Brain microvascular endothelial cell (primary cell): ENCODE measurements around the gene SDC1.
"Not testable (repeated sequence)": the region's sequence is repeated elsewhere in the genome, so short reads cannot be mapped to it uniquely, and the experiment has no call there.

Experiments
- DNase-seq: peaks from one replicate; pipeline ENCODE4 v3.0.0-alpha.2; 2020
- H3K27ac ChIP-seq: fragments of 250-450 bp; sonication (Bioruptor Pico); 2 replicates; pipeline ENCODE4 v1.5.1; 2020; ENCODE audit warnings: mild to moderate bottlenecking, moderate library complexity
- H3K27me3 ChIP-seq: fragments of 250-450 bp; sonication (Bioruptor Pico); replicated peaks from 2 replicates; pipeline ENCODE4 v1.5.1; 2020; ENCODE audit warnings: mild to moderate bottlenecking
- H3K36me3 ChIP-seq: fragments of 250-450 bp; sonication (Bioruptor Pico); replicated peaks from 2 replicates; pipeline ENCODE4 v1.5.1; 2020; ENCODE audit warnings: mild to moderate bottlenecking
- H3K4me3 ChIP-seq: 2 replicates; pipeline ENCODE4 v1.5.1; 2011; ENCODE audit warnings: low read depth, mild to moderate bottlenecking, control low read depth, low read length, moderate library complexity
- CTCF ChIP-seq: IDR thresholded peaks from 2 replicates; pipeline ENCODE4 v1.5.1; 2011; ENCODE audit warnings: low read depth, mild to moderate bottlenecking, moderate library complexity, low read length, control low read depth, inconsistent platforms; ENCODE audit errors: missing control alignments
- in situ Hi-C: cut with HindIII; loops from 2 replicates; pipeline ENCODE4 v1.10.0; 2017; ENCODE audit warnings: low sequenced_read_pairs, low pct_ligation_motif_present

Gene SDC1

DNA sequence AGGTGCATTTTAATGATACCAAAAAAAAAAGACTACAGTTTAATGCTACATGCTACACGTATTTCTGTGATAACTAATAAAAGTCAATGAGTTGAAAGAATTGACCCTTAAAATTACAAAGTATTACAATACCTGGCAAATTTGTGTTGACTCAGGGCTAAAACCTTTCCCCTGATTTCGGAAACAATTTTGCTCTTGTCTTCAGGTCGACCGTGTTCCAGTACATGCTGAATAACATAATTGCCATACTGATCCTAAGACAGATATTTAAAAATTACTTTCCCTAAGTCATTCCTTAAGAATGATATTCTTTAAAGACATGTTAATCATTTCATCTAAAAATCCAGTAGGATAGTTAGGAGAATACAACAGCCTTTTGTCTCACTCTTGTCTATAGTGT, 29.8 kb upstream of the SDC1 start:
- TF ChIP-seq CTCF, result no peak
- Histone ChIP-seq H3K36me3 (peaks cover 33% of the 10 kb centered on the region), H3K27me3 (no peaks in the 10 kb centered on the region), H3K27ac (no peak overlapping the region), H3K4me3 (no peak overlapping the region)
- no peak for DNase-seq
- in situ Hi-C loops, result no loop called here

- no peak for TF ChIP-seq CTCF
- peaks cover 35% of the 10 kb centered on the region for H3K36me3 ChIP-seq
- H3K27me3 ChIP-seq, result no peaks in the 10 kb centered on the region
- in situ Hi-C loops, result no loop called here
- no peak overlapping the region for H3K27ac ChIP-seq
- no peak for DNase-seq
- H3K4me3 ChIP-seq, result no peak overlapping the region
These were observed 25.5 kb upstream of the SDC1 start for GRCh38 chr2:20250436-20250835.

DNA sequence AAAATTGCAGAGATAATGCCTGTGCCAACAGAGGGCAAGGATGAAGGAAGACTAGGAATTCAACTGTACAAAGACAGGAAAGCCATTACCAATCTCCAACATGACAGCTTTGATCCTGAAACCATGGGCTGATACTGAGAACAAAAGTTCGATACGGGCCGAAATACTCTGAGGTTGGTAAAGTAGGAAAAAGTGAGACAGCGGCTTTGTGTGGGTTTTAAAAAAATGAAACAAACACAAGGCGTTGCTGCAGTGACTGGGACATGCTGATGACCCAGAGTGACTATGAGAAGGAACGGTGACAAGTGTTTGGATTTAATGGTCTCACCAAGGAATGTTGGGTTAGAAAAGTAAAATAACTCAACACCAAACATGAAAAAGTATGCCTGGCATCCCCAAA, 24.2 kb upstream of the SDC1 start:
- Histone ChIP-seq H3K27ac (no peak overlapping the region), H3K4me3 (no peak overlapping the region), H3K27me3 (no peaks in the 10 kb centered on the region), H3K36me3 (peaks cover 27% of the 10 kb centered on the region)
- DNase-seq, result no peak
- in situ Hi-C loops, result no loop called here
- TF ChIP-seq CTCF, result no peak

- DNase-seq, result no peak
- in situ Hi-C loops, result no loop called here
- no peak overlapping the region for H3K27ac ChIP-seq
- H3K4me3 ChIP-seq, result no peak overlapping the region
- no peak for TF ChIP-seq CTCF
- H3K27me3 ChIP-seq, result no peaks in the 10 kb centered on the region
- peaks cover 17% of the 10 kb centered on the region for H3K36me3 ChIP-seq
These were observed 22.2 kb upstream of the SDC1 start for GRCh38 chr2:20247084-20247483.

DNA sequence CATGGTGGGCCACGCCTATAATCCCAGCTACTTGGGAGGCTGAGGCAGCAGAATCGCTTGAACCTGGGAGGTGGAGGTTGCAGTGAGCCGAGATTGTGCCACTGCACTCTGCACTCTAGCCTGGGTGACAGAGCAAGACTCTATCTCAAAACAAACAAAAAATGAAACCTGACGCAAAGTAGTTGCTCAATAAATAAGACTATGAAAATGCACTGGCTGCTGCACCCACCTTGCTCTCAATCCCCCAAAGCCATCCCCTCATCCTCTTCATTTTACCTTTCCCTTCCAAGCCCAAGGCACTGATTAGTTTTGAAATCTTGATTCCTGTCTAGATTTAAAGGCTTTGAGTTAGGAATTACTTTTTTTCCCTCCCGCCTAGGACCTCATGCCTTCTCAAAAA, 18.7 kb upstream of the SDC1 start:
- H3K36me3 ChIP-seq, in situ Hi-C loops, DNase-seq, H3K27me3 ChIP-seq, H3K4me3 ChIP-seq, H3K27ac ChIP-seq: not testable (repeated sequence)

- in situ Hi-C loops, result no loop called here
- no peak for TF ChIP-seq CTCF
- no peaks in the 10 kb centered on the region for H3K27me3 ChIP-seq
- no peak overlapping the region for H3K27ac ChIP-seq
- H3K36me3 ChIP-seq, result peaks cover 7% of the 10 kb centered on the region
- no peak for DNase-seq
- H3K4me3 ChIP-seq, result no peak overlapping the region
These were observed 17.9 kb upstream of the SDC1 start for GRCh38 chr2:20242727-20243377.
